HT1080 (cell line): ENCODE measurements around the gene FAXDC2. TPM values are rescaled to one million over a fixed set of nuclear protein-coding genes. Genes with fewer than 3 reads are reported as not detected.
A peak's percentile ranks its signal among the peaks of the same experiment; 100 is the strongest.
"Not testable (repeated sequence)": the region's sequence is repeated elsewhere in the genome, so short reads cannot be mapped to it uniquely, and the experiment has no call there.

Experiments used
- DNase-seq: peaks from one replicate; pipeline ENCODE4 v3.0.0-alpha.2; 2015; ENCODE audit warnings: low read depth
- total RNA-seq: library from RNA; depleted of rRNA; stranded (reverse); fragments of >200 nt; shearing (Covaris generic); gene quantifications from 2 replicates; pipeline ENCODE4 v1.2.3, GENCODE V29; 2014

The FAXDC2 gene
- total RNA-seq, 1 experiment from 2014 or later: 1.4 TPM

- no peak for DNase-seq
These were observed 11.5 kb upstream of the FAXDC2 start for GRCh38 chr5:154861946-154862345.

GRCh38 chr5:154860765-154861164 is 10.4 kb upstream of the FAXDC2 start:
- no peak for DNase-seq

- DNase-seq: peak; percentile 74
These were observed 9.7 kb upstream of the FAXDC2 start for GRCh38 chr5:154860123-154860522.

- peak; percentile 10 for DNase-seq
These were observed 8.8 kb upstream of the FAXDC2 start for GRCh38 chr5:154858972-154859871.

GRCh38 chr5:154858297-154858971 is 8.0 kb upstream of the FAXDC2 start, which contains the start of gene CNOT8:
TSS of gene CNOT8 (plus strand) at chr5:154858627. CDS start at chr5:154863279, 4,652 bp downstream.
- DNase-seq: peak; percentile 98

GRCh38 chr5:154857530-154858296 is 7.3 kb upstream of the FAXDC2 start:
- DNase-seq: peak; percentile 95

- no peak for DNase-seq
These were observed 948 bp upstream of the FAXDC2 start for GRCh38 chr5:154851351-154851750.

- DNase-seq: no peak
These were observed 607 bp downstream of the FAXDC2 start for GRCh38 chr5:154849791-154850201.

GRCh38 chr5:154849264-154849785 is 1.1 kb downstream of the FAXDC2 start:
- DNase-seq: no peak

- DNase-seq: no peak
These were observed 5.6 kb downstream of the FAXDC2 start for GRCh38 chr5:154844809-154845208.

GRCh38 chr5:154842689-154843530 is 7.5 kb downstream of the FAXDC2 start:
- no peak for DNase-seq

GRCh38 chr5:154841273-154841661 is 9.1 kb downstream of the FAXDC2 start:
- DNase-seq: no peak

GRCh38 chr5:154840435-154841272 is 9.7 kb downstream of the FAXDC2 start:
- no peak for DNase-seq

GRCh38 chr5:154837009-154837901 is 13.1 kb downstream of the FAXDC2 start:
- no peak for DNase-seq

GRCh38 chr5:154836225-154836624 is 14.2 kb downstream of the FAXDC2 start:
- no peak for DNase-seq

- DNase-seq: not testable (repeated sequence)
These were observed 14.7 kb downstream of the FAXDC2 start for GRCh38 chr5:154835701-154836052.

- DNase-seq: no peak
These were observed 16.4 kb downstream of the FAXDC2 start for GRCh38 chr5:154834053-154834452.

- not testable (repeated sequence) for DNase-seq
These were observed 17.6 kb downstream of the FAXDC2 start for GRCh38 chr5:154832804-154833203.

GRCh38 chr5:154831451-154831850 is 19.0 kb downstream of the FAXDC2 start:
- no peak for DNase-seq
